ENCODE measurements around the gene TCERG1L.

The TCERG1L gene

DNA sequence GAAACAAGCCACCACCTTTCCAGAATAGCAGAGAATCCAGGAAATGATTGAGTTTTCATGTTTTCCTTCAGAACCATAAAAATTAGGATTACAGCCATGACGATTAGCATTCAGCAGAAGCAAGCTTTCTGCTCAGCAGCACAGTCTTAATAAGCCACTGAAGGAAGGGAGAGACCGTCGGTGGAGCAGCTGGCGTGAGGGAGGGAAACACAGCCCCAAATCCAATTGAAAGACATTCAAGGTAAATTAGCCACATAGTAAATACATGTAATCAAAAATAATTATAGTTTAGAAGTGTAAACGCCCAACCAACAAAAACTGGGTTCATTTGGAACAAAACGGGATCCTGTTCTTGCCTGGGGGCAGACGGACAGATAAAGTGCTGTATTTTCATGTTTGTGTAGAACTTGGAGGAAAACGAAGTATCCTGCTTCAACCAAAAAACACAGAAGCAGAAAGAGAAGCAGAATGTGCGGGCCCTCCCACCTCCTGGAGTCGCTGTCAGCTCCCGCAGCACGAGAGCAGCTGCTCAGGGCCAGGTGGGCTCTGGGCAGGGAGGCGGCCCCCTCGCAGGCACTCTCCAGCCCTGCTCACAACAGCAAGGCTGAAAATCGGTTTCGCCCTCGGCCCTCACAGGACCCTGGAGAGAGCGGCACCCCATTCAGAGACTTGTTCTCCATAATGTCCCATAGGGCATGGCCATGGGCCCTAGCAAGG, 84.9 kb downstream of the TCERG1L start:
- no peak for DNase-seq (ENCODE audit: low spot score)

DNA sequence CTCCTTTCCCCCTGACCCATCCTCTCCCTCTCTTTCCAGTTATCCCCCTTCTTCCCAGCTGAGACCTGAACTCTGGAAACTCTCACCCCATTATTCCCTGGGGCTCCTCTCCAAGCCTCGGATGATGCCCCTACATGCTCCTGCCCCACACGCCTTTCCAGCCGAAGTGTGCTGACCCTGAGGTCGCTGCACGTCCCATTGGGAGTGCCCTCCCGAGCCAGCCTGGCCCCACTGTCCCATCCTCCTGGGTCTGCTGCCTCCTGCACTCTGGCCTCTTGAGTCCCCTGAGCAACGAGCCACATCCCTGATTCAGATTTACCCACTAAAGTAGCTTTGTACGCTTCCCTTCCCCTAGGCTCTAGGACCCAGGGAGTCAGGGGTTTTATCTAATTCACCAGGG, 87.4 kb downstream of the TCERG1L start:
- no peak for DNase-seq (ENCODE audit: low spot score)

DNA sequence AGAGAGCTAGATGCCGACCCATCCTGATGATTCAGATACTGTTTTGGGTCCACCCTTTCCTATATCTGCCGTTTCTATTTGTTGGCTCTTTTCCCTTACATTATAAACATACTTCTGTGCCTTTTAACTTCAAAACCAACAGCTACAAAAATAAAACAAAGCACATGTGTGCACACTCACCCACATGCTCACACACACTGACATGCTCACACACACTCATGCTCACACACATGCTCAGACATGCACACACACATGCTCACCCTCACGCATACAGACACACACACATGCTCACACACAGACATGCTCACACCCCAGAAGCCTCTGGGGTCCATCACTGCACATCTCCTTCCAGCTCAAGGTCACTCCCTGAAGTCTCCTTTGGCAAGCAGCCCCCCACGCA, 88.1 kb downstream of the TCERG1L start:
- no peak for DNase-seq (ENCODE audit: low spot score)

DNA sequence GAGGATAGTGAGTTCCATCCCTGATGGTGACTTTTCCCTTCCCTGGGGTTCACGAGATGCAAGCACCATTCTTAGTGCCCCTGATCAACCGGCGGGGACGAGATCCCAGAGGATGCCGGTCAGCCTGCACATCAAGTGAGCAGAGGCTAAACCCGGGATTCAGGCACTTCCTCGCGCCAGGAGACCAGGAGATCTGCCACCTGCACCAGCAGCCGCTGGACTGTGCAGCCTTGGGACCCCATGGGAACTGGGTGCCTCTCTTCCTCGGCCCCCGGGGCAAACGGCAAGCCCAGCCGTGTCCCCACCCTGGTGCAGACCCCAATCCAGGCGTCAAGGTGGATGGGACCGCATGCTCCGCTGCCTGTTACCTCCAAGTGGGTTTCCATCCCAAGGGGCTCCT, 88.5 kb downstream of the TCERG1L start:
- DNase-seq (ENCODE audit: low spot score) = no peak

DNA sequence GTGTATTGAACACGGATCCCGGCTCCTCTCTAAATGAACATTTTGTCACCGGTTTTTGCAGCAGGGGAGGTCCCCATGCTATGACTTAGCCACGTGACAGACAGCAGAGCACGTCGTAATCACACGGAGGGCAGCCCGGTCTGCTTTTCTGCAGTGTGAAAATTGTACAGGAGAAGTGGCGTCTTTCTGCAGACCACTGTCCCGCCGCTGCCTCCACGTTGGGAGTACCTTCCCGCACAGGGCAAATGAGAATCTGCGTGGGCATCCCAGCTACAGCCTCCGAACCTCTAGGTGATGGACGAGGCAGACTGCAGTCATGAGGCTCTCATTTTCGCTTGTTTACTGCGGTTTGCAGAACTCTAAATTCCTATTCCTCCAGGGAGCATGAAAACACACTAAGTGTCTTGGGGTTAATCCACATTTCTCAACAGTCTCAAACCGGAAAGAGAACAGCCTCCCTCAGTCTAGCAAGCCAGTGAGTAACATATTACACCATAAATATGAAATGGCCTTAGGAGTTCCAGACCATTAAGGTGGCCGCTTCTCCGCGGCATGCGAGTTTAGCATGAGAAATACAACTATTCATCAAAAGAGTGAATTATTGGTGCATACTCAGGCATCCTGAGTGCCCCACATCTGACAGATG, 89.8 kb downstream of the TCERG1L start:
- DNase-seq (ENCODE audit: low spot score) = no peak

DNA sequence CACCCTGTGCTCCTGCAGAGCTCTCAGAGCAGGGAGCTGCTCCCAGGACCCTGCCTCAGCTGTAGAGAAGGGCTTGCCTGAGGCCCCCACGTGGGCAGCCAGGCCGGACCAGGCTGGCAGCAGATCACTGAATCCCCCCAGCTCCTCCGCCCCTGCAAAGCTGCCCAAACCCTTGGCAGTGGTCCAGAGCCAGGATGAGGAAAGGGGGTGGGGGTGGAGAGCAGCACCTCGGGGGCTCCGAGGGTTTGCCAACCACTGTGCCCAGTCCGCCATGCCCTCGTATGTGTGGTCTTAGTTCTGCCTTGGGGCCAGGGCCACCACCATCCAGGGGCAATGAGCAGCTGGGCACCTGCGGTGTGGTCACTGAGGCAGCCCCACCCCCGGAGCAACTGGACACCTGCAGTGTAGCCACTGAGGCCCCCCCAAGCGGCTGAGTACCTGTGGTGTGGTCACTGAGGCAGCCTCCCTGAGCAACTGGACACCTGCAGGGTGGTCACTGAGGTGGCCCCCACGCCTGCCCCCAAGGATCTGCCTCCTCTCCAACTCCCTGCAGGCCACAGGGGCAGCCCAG, 90.8 kb downstream of the TCERG1L start:
- DNase-seq (ENCODE audit: low spot score) = no peak

DNA sequence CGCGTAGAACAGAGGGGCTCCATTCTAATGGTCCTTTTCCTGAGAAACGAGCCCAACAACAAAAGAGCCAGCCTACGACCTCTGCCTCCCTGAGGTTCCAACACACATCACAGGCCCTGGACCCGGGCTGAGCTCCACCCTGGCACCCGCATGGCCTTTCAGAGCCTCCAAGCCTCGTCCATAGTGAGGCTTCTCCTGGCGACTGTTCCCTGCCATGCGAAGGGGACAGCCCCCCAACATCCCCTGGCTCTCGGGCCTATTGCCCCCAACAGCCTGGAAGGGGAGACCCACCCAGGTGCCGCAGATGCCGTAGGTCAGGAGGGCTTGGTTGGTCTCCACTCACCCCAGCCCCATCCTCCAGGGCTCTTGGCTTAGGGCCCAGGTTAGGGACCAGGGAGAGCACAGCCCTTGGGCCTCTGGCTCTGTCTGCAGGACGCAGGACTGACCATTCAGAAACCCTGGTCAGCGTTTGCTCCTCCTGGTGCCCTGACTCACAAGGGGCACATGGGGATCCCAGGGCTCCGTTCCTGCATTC, 91.5 kb downstream of the TCERG1L start:
- no peak for DNase-seq (ENCODE audit: low spot score)

DNA sequence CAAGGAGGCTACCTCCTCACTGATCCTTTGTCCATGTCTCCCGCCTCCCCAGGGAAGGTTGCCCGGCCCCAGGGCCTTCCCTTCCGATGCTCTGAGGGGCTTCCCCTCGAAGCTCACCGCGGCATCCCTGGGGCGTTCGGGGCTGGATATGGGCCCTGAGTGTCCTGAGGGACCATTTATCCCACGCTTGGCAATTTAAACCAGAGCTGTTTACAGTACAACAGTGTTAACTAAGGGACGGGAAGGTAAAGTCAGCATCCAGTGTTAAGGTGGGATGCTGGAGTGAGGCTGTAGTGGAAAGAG, 92.0 kb downstream of the TCERG1L start:
- DNase-seq (ENCODE audit: low spot score) = no peak

DNA sequence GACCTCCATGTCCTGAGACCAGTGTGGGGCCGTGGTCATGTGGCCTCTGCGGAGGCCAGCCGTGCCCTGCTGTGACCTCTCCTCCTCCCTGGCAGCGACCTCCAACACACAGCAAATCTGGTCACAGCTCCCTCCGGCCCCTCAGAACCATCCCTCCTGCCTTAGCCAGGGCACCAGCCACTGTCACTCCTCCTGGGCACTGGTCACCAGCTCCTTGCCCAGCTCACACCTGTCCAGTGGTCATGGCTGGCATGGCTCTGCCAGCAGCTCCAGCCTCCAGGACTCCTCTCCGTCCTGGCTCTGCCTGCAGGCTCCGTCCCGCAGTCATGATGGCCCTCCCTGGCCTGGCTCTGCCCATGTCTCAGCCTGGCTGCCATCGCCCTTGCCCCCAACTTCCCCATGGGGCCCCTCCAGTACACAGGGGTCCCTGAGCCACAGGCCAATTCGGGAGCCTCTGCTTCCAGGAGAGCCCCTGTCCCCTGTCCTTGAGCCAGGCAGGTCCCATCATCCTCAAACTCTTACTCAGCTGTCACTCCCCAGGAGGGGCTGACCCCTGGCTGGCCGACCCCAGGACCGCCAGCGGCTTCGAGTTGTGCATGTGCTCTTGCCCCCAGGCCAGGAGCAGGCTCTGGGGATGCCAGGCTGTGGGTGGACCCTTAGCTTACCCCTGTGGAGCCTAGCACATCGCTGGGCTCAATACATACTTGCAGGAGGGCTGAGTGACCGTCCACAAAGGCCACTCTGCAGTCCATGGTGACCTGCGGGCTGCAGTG, 92.5 kb downstream of the TCERG1L start:
- no peak for DNase-seq (ENCODE audit: low spot score)

DNA sequence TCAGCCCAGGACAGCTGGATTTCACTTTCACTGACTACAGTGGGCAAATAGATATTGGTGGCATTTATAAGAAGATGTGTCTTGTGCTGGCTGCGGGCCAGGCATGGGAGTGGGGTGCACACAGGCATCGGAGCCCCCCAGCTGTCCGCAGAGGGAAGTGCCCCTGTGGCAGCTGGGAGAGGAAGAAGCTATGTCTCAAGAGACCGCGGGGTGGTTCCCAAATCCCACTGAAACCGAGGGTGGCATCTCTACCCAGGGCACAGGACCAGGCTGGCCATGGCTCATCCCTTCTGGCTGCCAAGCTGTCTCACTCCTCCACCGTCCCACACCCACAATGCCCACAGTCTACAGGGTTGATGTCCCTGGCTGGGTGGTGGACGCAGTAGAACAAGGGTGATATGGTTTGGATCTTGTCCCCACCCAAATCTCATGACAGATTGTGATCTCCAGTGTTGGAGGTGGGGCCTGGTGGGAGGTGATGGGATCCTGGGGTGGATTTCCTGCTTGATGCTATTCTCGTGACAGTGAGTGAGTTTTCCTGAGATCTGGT, 94.8 kb downstream of the TCERG1L start:
- no peak for DNase-seq (ENCODE audit: low spot score)

DNA sequence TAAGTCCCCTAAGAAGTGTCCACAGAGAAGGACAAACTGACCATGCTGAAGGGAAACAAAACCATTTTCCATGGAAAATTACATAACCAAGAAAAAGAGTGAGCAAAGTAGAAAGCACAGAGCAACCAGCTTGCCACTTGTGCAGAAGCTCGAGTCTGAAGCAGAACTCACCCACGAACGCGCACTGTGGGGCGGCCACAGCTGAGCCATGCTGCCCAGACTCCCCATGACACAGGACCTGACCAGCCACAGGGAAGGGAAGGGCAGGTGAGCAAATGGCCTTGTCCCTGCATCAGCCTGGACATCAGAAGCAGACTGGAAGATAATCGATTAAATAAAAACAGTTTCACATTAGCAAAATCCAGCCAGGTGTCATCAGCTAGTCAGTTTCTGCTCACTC, 95.7 kb downstream of the TCERG1L start:
- no peak for DNase-seq (ENCODE audit: low spot score)

DNA sequence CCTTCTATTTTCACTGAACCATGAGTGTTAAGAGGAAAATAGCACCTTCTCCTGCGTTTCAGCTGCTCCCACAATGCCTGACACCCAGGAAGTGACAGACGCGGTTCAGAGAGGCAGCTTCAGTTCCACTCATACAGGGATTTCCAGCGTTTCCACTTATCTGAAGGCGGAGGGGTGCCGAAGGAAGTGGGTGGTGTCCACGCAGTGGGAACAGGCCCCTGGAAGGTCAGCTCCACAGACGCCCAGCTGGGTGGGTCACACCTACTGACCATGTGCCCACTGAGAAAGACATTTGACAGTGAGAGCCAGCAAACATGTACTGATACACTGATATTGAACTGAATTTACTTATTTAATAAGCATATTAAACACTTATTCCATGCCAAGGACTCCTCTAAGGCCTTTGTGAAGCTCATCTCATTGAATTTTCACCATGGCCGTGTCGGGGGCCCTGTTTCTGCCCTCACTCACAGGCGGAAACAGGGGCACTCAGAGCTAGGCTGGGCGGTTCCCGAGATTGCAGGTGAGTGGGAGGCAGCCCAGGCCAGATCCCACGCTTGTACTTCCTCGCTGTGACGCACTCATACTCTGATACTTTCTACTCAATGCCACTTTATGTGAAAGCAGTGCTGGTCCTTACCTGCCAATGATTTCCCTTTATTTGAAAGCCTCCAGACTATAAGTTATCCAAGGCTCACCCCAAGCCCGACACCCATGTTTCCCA, 96.8 kb downstream of the TCERG1L start:
- no peak for DNase-seq (ENCODE audit: low spot score)

DNA sequence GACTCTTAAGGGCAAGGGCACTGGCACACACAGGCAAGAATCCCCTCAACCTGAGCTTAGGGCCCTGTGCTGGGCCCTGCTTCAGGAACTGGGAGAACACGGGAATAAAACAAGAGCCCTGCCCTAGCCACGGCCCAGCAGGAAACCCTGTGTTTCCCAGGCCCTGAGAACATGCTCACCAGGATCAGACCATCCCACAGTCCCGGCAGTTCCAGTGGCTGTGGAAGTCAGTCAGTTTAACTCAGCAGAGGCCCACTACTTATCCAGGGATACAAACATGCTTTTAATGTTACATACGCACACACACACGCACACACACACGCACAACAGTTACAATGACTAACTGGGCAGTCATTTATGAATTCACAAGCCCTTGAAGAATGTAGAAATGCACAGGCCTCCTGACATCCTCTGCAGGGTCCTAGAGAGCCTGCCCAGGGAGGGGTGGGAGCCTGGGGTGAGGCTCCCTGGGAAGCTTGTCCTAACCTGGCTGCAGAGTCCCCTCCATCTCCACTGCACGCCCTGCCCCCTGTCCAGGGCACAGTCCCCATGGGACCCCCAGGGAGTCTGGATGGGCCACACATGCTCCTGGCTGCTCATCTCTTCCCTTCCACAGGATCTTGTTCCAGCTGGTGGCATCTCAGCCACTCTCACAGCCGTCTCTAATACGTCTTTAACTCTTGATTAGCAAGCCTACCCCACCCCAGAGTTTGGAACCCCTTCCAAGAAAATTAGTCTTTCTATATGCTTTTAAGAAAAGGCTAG, 97.6 kb downstream of the TCERG1L start:
- no peak for DNase-seq (ENCODE audit: low spot score)

DNA sequence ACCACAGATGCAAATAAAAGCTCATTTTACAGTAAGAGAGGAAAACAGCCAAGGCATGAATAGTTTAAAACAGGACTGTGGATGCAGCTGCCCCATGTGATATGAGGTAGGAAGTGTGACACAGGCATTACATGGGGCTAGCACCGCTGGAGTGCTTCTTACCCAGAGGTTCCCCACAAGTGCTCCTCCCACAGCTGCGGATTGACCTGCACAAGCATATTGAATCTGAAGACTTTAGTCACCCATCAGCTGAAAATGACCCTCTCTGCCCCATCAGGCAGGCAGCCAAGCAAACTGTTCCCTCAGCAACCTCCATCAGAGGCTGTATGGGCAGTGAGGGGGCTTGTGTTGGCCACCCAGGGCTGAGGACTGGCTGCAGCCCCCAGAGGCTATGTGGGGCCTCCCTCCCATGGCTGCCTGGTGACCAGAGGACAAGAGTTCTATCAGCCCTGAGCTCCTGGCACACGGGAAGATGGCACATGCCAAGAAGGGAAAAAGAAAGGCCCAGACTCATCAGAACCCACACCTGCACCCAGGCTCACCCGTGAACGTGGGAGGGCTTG, 98.7 kb downstream of the TCERG1L start:
- no peak for DNase-seq (ENCODE audit: low spot score)

DNA sequence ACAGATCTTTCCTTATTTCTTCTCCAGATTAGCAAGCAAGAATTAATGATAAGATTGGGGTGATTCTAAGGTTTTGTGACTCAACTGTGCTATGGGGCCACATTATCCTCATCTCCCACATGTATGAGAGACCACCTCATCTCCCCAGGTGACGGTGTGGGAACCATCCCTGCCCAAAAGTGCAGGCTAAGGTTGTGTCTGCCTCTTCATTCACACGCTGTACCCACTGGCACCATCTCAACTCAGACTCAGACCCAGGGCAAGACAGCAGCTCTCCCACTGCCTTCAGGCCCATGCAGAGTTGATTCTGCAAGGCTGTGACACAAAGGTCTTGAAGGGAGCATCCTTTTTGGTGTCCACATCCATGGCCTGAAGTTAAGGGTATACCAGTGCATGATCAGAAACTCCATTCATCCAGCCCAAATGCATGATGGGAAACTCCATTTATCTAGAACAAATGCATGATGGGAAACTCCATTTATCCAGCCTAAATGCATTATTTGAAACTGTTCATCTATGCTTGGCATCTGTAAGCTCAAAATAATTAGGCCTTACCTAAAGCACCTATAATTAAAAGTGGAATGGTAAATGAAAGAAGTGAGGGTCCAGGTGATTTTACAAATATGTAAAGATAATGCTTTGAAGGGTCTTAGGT, 99.4 kb downstream of the TCERG1L start:
- DNase-seq (ENCODE audit: low spot score) = no peak

DNA sequence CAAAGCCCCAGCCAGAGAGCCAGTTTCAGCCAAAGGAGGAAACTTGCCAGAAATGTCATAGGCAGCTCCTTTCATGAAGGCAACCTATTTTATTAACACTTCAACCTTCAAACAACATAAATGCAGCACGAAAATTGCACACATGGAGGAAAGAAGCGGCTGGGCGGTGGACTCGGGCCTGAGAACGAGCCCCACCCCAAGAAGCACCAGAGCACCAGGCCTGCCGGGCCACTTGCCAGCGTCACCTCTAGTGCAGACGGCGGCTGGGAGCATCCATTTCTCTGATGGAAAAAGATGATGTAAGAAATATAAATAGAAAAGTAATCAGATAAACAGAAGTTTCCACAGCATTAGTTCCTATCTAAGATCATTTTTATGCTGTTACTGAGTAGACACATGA, 100.0 kb downstream of the TCERG1L start:
- DNase-seq (ENCODE audit: low spot score) = no peak

DNA sequence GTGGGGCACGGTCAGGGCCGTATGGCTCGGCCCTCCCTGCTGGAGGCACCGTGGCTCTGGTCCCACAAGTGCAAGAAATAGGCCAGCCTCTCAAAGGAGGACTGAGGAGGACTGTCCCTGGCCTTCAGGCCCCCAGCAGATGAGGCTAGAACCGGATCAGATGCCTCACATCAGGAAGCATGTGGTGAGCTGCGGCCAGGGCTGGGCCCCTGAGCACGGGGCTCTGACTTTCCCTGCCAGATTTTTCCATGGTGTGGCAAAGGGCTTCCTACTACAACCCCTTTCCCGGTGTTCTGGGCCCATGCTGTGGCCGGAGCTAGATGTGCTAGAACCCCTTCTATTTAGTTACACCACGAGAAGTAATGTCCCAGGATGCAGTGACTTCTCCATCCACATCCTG, 100.4 kb downstream of the TCERG1L start:
- no peak for DNase-seq (ENCODE audit: low spot score)

DNA sequence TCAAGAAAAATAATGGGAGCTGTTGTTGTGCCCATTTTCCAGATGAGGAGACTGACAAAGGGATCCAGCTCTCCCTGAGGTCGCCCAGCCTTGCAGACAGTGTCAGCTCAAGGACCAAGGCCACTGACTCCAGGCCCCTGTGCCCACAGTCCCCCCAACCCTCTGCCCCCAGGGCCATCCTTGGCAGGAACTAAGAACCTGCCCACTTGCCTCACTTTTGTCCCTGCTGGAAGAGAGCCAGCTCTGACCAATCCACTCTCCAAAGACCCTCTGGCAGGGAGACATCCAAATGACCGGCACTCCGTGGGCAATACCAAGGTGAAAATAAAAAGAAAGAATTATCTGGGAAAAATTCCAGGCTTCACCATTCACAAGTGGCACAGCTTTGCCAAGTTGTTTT, 101.3 kb downstream of the TCERG1L start:
- no peak for DNase-seq (ENCODE audit: low spot score)

DNA sequence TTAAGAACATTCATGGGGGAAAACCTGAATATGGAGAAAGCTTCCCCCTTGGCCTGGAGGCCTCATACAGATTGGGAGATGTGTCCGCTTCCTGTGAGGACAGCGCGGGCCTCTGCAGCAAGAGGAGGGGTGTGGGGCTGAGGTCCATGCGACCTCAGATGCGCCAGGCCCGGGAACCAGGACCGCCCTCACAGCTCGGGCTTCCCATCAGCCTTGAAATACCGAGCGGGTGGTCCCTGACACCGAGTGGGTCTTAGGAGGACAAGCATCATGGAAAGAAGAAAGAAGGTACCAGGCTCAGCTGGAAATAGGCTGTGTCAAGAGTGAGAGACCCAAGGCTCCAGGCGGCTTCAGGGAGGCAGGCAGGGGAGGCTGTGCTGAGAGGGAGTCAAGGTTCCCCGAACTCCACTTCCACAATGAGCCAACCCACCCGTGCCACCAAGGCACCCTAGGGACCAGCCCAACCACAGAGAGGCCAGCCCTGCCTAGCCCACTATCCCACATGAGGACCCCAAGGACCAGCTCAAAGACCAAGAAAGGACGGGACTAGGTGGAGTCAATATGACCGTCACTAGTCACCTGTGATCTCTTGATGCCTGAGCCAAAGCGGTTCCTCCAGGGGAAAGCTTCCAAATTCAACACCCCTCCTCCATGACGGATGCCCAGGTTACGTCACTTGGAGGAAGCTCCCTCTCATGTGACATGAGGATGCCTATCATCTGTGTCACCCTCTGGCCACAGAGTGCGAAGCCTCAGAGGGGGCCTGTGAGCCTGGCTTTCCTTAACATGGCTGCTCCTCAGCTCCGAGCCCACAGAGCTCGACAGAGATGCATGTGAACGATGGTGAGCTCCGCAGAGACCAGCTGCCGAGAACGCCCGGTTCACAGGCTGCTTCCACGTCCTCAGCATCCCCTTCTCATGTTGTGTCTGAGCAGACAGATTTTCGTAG, 103.7 kb downstream of the TCERG1L start:
- DNase-seq (ENCODE audit: low spot score) = no peak
